Measurements from ENCODE around the gene CLSTN2. TPM values are rescaled to one million over a fixed set of nuclear protein-coding genes. Genes with fewer than 3 reads are reported as not detected.

CLSTN2 gene
- total RNA-seq, 1 donor from 2014 or later: 4.7 TPM

- H3K4me1 ChIP-seq (ENCODE audit: control insufficient read depth in 3 of 3, insufficient read depth in 3 of 3, low read length in 3 of 3): peaks cover 7 to 14% (median 14%) of the 10 kb centered on the region in 3 donors
- H3K9me3 ChIP-seq (ENCODE audit: control insufficient read depth in 3 of 3, low read length in 3 of 3): no peaks in the 10 kb centered on the region
- no peak overlapping the region for H3K9ac ChIP-seq (ENCODE audit: low read depth in 1 of 3, low read length in 3 of 3)
- H3K36me3 ChIP-seq (ENCODE audit: control insufficient read depth in 3 of 3, insufficient read depth in 3 of 3, low read length in 3 of 3): no peaks in the 10 kb centered on the region
- no peaks in the 10 kb centered on the region for H3K27me3 ChIP-seq (ENCODE audit: control insufficient read depth in 3 of 3, insufficient read depth in 3 of 3, low read length in 3 of 3)
- H3K27ac ChIP-seq (ENCODE audit: low read depth, low read length): peak overlapping the region; percentile 50
- H3K4me3 ChIP-seq (ENCODE audit: low read length in 3 of 3): no peak overlapping the region
Measured at GRCh38 chr3:140152851-140153639, 218.1 kb downstream of the CLSTN2 start.

GRCh38 chr3:140153736-140154135 lies 218.8 kb downstream of the CLSTN2 start:
- Histone ChIP-seq H3K9ac (ENCODE audit: low read depth in 1 of 3, low read length in 3 of 3) (no peak overlapping the region), H3K36me3 (ENCODE audit: control insufficient read depth in 3 of 3, insufficient read depth in 3 of 3, low read length in 3 of 3) (no peaks in the 10 kb centered on the region), H3K4me3 (ENCODE audit: low read length in 3 of 3) (no peak overlapping the region), H3K27ac (ENCODE audit: low read depth, low read length) (no peak overlapping the region), H3K4me1 (ENCODE audit: control insufficient read depth in 3 of 3, insufficient read depth in 3 of 3, low read length in 3 of 3) (peaks cover 7 to 14% (median 14%) of the 10 kb centered on the region in 3 donors), H3K27me3 (ENCODE audit: control insufficient read depth in 3 of 3, insufficient read depth in 3 of 3, low read length in 3 of 3) (no peaks in the 10 kb centered on the region), H3K9me3 (ENCODE audit: control insufficient read depth in 3 of 3, low read length in 3 of 3) (no peaks in the 10 kb centered on the region)

GRCh38 chr3:140157161-140157560 lies 222.2 kb downstream of the CLSTN2 start:
- Histone ChIP-seq H3K9ac (ENCODE audit: low read depth in 1 of 3, low read length in 3 of 3) (no peak overlapping the region), H3K27ac (ENCODE audit: low read depth, low read length) (no peak overlapping the region), H3K9me3 (ENCODE audit: control insufficient read depth in 3 of 3, low read length in 3 of 3) (no peaks in the 10 kb centered on the region), H3K27me3 (ENCODE audit: control insufficient read depth in 3 of 3, insufficient read depth in 3 of 3, low read length in 3 of 3) (no peaks in the 10 kb centered on the region), H3K4me1 (ENCODE audit: control insufficient read depth in 3 of 3, insufficient read depth in 3 of 3, low read length in 3 of 3) (peaks cover 7 to 14% (median 14%) of the 10 kb centered on the region in 3 donors), H3K36me3 (ENCODE audit: control insufficient read depth in 3 of 3, insufficient read depth in 3 of 3, low read length in 3 of 3) (no peaks in the 10 kb centered on the region), H3K4me3 (ENCODE audit: low read length in 3 of 3) (no peak overlapping the region)

- H3K4me3 ChIP-seq (ENCODE audit: low read length in 3 of 3): no peak overlapping the region
Measured at GRCh38 chr3:140159646-140160045, 224.7 kb downstream of the CLSTN2 start.

GRCh38 chr3:140160553-140160952 lies 225.6 kb downstream of the CLSTN2 start:
- Histone ChIP-seq H3K27me3 (ENCODE audit: control insufficient read depth in 3 of 3, insufficient read depth in 3 of 3, low read length in 3 of 3) (no peaks in the 10 kb centered on the region), H3K9ac (ENCODE audit: low read depth in 1 of 3, low read length in 3 of 3) (no peak overlapping the region), H3K4me1 (ENCODE audit: control insufficient read depth in 3 of 3, insufficient read depth in 3 of 3, low read length in 3 of 3) (peaks cover 0 to 5% (median 2%) of the 10 kb centered on the region in 3 donors), H3K9me3 (ENCODE audit: control insufficient read depth in 3 of 3, low read length in 3 of 3) (no peaks in the 10 kb centered on the region), H3K36me3 (ENCODE audit: control insufficient read depth in 3 of 3, insufficient read depth in 3 of 3, low read length in 3 of 3) (no peaks in the 10 kb centered on the region), H3K27ac (ENCODE audit: low read depth, low read length) (no peak overlapping the region), H3K4me3 (ENCODE audit: low read length in 3 of 3) (no peak overlapping the region)

More at GRCh38 chr3:140159646-140160045, 224.7 kb downstream of the CLSTN2 start:
- H3K9me3 ChIP-seq (ENCODE audit: control insufficient read depth in 3 of 3, low read length in 3 of 3): no peaks in the 10 kb centered on the region
- no peak overlapping the region for H3K9ac ChIP-seq (ENCODE audit: low read depth in 1 of 3, low read length in 3 of 3)
- H3K27me3 ChIP-seq (ENCODE audit: control insufficient read depth in 3 of 3, insufficient read depth in 3 of 3, low read length in 3 of 3): no peaks in the 10 kb centered on the region
- no peak overlapping the region for H3K27ac ChIP-seq (ENCODE audit: low read depth, low read length)
- no peaks in the 10 kb centered on the region for H3K4me1 ChIP-seq (ENCODE audit: control insufficient read depth in 3 of 3, insufficient read depth in 3 of 3, low read length in 3 of 3)
- H3K36me3 ChIP-seq (ENCODE audit: control insufficient read depth in 3 of 3, insufficient read depth in 3 of 3, low read length in 3 of 3): no peaks in the 10 kb centered on the region

- Histone ChIP-seq H3K27me3 (ENCODE audit: control insufficient read depth in 3 of 3, insufficient read depth in 3 of 3, low read length in 3 of 3) (no peaks in the 10 kb centered on the region), H3K36me3 (ENCODE audit: control insufficient read depth in 3 of 3, insufficient read depth in 3 of 3, low read length in 3 of 3) (no peaks in the 10 kb centered on the region), H3K9me3 (ENCODE audit: control insufficient read depth in 3 of 3, low read length in 3 of 3) (no peaks in the 10 kb centered on the region), H3K4me3 (ENCODE audit: low read length in 3 of 3) (no peak overlapping the region), H3K9ac (ENCODE audit: low read depth in 1 of 3, low read length in 3 of 3) (no peak overlapping the region), H3K4me1 (ENCODE audit: control insufficient read depth in 3 of 3, insufficient read depth in 3 of 3, low read length in 3 of 3) (peaks cover 0 to 9% (median 2%) of the 10 kb centered on the region in 3 donors), H3K27ac (ENCODE audit: low read depth, low read length) (no peak overlapping the region)
Measured at GRCh38 chr3:140162551-140162950, 227.6 kb downstream of the CLSTN2 start.

- H3K4me1 ChIP-seq (ENCODE audit: control insufficient read depth in 3 of 3, insufficient read depth in 3 of 3, low read length in 3 of 3): peaks cover 0 to 9% (median 2%) of the 10 kb centered on the region in 3 donors
- H3K36me3 ChIP-seq (ENCODE audit: control insufficient read depth in 3 of 3, insufficient read depth in 3 of 3, low read length in 3 of 3): no peaks in the 10 kb centered on the region
- no peaks in the 10 kb centered on the region for H3K9me3 ChIP-seq (ENCODE audit: control insufficient read depth in 3 of 3, low read length in 3 of 3)
- no peak overlapping the region for H3K4me3 ChIP-seq (ENCODE audit: low read length in 3 of 3)
- no peaks in the 10 kb centered on the region for H3K27me3 ChIP-seq (ENCODE audit: control insufficient read depth in 3 of 3, insufficient read depth in 3 of 3, low read length in 3 of 3)
- no peak overlapping the region for H3K27ac ChIP-seq (ENCODE audit: low read depth, low read length)
- H3K9ac ChIP-seq (ENCODE audit: low read depth in 1 of 3, low read length in 3 of 3): no peak overlapping the region
Measured at GRCh38 chr3:140163159-140163763, 228.3 kb downstream of the CLSTN2 start.

- H3K4me3 ChIP-seq (ENCODE audit: low read length in 3 of 3): no peak overlapping the region
- peaks cover 0 to 9% (median 2%) of the 10 kb centered on the region in 3 donors for H3K4me1 ChIP-seq (ENCODE audit: control insufficient read depth in 3 of 3, insufficient read depth in 3 of 3, low read length in 3 of 3)
- H3K9ac ChIP-seq (ENCODE audit: low read depth in 1 of 3, low read length in 3 of 3): no peak overlapping the region
- no peaks in the 10 kb centered on the region for H3K27me3 ChIP-seq (ENCODE audit: control insufficient read depth in 3 of 3, insufficient read depth in 3 of 3, low read length in 3 of 3)
- H3K27ac ChIP-seq (ENCODE audit: low read depth, low read length): no peak overlapping the region
- H3K36me3 ChIP-seq (ENCODE audit: control insufficient read depth in 3 of 3, insufficient read depth in 3 of 3, low read length in 3 of 3): no peaks in the 10 kb centered on the region
- no peaks in the 10 kb centered on the region for H3K9me3 ChIP-seq (ENCODE audit: control insufficient read depth in 3 of 3, low read length in 3 of 3)
Measured at GRCh38 chr3:140164156-140164555, 229.2 kb downstream of the CLSTN2 start.

GRCh38 chr3:140164922-140165590 lies 230.1 kb downstream of the CLSTN2 start:
- no peaks in the 10 kb centered on the region for H3K27me3 ChIP-seq (ENCODE audit: control insufficient read depth in 3 of 3, insufficient read depth in 3 of 3, low read length in 3 of 3)
- no peaks in the 10 kb centered on the region for H3K9me3 ChIP-seq (ENCODE audit: control insufficient read depth in 3 of 3, low read length in 3 of 3)
- no peak overlapping the region for H3K9ac ChIP-seq (ENCODE audit: low read depth in 1 of 3, low read length in 3 of 3)
- no peaks in the 10 kb centered on the region for H3K36me3 ChIP-seq (ENCODE audit: control insufficient read depth in 3 of 3, insufficient read depth in 3 of 3, low read length in 3 of 3)
- peaks cover 0 to 9% (median 2%) of the 10 kb centered on the region in 3 donors for H3K4me1 ChIP-seq (ENCODE audit: control insufficient read depth in 3 of 3, insufficient read depth in 3 of 3, low read length in 3 of 3)
- H3K4me3 ChIP-seq (ENCODE audit: low read length in 3 of 3): no peak overlapping the region
- no peak overlapping the region for H3K27ac ChIP-seq (ENCODE audit: low read depth, low read length)

- no peaks in the 10 kb centered on the region for H3K9me3 ChIP-seq (ENCODE audit: control insufficient read depth in 3 of 3, low read length in 3 of 3)
- no peaks in the 10 kb centered on the region for H3K36me3 ChIP-seq (ENCODE audit: control insufficient read depth in 3 of 3, insufficient read depth in 3 of 3, low read length in 3 of 3)
- H3K4me1 ChIP-seq (ENCODE audit: control insufficient read depth in 3 of 3, insufficient read depth in 3 of 3, low read length in 3 of 3): peaks cover 0 to 9% (median 2%) of the 10 kb centered on the region in 3 donors
- no peak overlapping the region for H3K9ac ChIP-seq (ENCODE audit: low read depth in 1 of 3, low read length in 3 of 3)
- H3K27me3 ChIP-seq (ENCODE audit: control insufficient read depth in 3 of 3, insufficient read depth in 3 of 3, low read length in 3 of 3): no peaks in the 10 kb centered on the region
- no peak overlapping the region for H3K27ac ChIP-seq (ENCODE audit: low read depth, low read length)
- H3K4me3 ChIP-seq (ENCODE audit: low read length in 3 of 3): no peak overlapping the region
Measured at GRCh38 chr3:140165781-140166180, 230.8 kb downstream of the CLSTN2 start.

All from skeletal muscle tissue (tissue), 4 donors.